ENCODE measurements around the gene METTL22.
A peak's percentile ranks its signal among the peaks of the same experiment; 100 is the strongest.

GRCh38 chr16:8621572-8622314 is at the start of gene METTL22:
- peak; percentile 69 to 90 (median 70) for TF ChIP-seq POLR2AphosphoS5 (IDR thresholded peaks at IDR 0.05)
- TF ChIP-seq EP300 (IDR thresholded peaks at IDR 0.05), result no peak
